Left forelimb (tissue), 1 donor: ENCODE data around the gene PUS10.
"Not testable (repeated sequence)": the region's sequence is repeated elsewhere in the genome, so short reads cannot be mapped to it uniquely, and the experiment has no call there.

Source experiments
- DNase-seq: peaks from one replicate; pipeline ENCODE4 v3.0.0-alpha.2; 2018; ENCODE audit warnings: low spot score

The PUS10 gene

GRCh38 chr2:61012303-61012702, 5.8 kb downstream of the PUS10 start:
- not testable (repeated sequence) for DNase-seq

GRCh38 chr2:61011678-61012077, 6.4 kb downstream of the PUS10 start:
- no peak for DNase-seq

- DNase-seq: no peak
Observed at GRCh38 chr2:61009355-61009754, 8.7 kb downstream of the PUS10 start.

DNA sequence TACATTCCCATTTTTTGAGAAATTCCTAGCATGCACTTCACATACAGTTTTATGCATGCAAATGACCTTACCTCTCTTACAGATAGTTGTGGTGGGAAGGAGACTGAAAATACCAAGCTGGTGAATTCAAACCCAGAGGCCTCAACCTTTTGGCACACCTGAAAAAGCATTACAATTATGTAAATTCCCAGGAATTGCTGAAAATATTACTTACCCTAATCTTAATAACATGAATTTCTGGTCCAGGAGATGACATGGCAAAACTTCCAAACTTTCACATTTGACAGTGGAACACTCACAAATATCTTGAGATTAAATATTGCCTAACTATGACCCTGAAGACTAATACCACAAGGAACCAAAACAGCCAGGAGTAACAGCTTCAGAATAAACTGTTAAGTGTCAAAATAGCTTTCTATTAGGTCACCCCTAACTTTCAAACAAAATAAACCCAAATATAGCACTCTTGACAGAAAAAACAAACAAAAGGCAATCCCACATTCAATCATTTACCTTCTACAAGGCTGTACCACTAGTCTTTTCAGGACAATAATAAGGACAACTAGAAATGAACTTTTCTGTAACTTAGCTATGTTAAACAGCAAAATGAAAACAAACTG, 11.5 kb downstream of the PUS10 start:
- DNase-seq: no peak

DNA sequence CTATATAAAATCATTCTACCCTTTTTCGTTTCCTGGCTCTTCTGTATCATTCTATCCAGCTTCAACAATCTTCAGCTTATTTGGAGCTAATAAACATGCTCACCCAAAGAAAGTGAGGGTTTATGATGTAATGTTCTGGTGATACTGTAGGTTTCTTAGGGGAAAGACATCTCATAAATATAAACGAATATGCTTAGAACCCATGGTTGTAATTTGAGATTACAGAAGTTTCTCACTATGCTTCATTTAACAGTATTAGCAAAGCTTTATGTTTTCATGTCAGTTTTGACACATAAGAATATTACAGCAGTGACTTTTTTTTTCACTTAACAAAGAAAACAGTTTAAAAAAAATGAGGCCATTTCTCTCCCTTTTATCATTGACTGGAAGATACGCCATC, 12.3 kb downstream of the PUS10 start:
- no peak for DNase-seq

GRCh38 chr2:60998628-60999545, 19.2 kb downstream of the PUS10 start:
- no peak for DNase-seq

- no peak for DNase-seq
Observed at GRCh38 chr2:60994131-60994530, 23.9 kb downstream of the PUS10 start.

DNA sequence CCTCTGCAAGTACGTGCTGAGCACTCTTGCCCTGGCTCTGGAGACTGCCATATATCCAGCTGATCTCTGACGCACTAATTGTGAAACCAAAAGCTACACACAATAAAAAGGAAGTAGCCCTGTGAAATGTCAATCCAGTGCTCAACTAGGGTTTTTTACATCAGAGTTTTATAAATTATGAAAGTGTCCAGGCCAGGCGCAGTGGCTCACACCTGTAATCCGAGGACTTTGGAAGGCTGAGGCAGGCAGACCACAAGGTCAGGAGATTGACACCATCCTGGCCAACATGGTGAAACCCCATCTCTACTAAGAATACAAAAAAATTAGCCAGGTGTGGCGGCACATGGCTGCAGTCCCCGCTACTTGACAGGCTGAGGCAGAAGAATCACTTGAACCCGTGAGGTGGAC, 25.1 kb downstream of the PUS10 start:
- no peak for DNase-seq

GRCh38 chr2:60991644-60992043, 26.4 kb downstream of the PUS10 start:
- no peak for DNase-seq

- DNase-seq: no peak
Observed at GRCh38 chr2:60989259-60989658, 28.8 kb downstream of the PUS10 start.

- not testable (repeated sequence) for DNase-seq
Observed at GRCh38 chr2:60987656-60988055, 30.4 kb downstream of the PUS10 start.

- no peak for DNase-seq
Observed at GRCh38 chr2:60987041-60987440, 31.0 kb downstream of the PUS10 start.

DNA sequence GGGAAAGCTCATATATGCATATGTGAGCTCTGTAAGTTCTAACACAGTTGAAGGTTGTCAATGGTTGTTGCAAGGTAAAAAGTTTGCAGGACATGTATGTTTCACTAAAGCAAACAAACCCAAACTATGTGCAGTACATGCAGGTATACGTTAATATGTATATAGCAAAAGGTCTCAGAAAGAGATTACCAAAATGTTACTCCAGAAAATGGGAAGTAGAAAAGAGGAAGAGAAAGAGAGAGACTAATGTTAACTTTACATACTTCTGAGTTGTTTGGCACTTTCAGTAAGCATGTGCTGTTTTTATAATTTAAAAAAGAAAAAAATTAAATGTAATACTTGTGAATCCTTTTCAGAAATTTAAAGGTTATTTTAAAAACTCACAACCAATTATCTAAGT, 33.3 kb downstream of the PUS10 start:
- no peak for DNase-seq

- not testable (repeated sequence) for DNase-seq
Observed at GRCh38 chr2:60982066-60982465, 36.0 kb downstream of the PUS10 start.

- DNase-seq: no peak
Observed at GRCh38 chr2:60980071-60980815, 37.8 kb downstream of the PUS10 start.

DNA sequence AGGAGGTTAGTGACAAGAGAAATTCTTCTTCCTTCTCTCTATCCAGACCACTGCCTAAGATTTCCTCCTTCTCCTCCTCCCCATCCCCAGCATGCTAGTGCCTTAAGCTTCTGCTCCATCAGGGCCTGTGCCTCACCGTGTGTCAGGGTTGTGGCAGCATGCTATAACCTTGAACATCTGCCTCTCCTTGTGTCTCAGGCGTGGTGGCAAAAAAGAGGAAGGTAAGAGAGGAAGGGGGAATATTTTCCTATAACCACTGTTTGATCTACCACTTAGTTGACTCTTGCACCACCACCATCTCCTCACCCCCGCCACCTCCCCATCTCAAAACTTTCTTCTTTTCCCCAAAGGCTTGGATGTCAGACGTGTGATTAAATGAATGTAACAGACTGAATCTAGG, 38.8 kb downstream of the PUS10 start:
- DNase-seq: no peak

- no peak for DNase-seq
Observed at GRCh38 chr2:60977562-60977895, 40.5 kb downstream of the PUS10 start.

DNA sequence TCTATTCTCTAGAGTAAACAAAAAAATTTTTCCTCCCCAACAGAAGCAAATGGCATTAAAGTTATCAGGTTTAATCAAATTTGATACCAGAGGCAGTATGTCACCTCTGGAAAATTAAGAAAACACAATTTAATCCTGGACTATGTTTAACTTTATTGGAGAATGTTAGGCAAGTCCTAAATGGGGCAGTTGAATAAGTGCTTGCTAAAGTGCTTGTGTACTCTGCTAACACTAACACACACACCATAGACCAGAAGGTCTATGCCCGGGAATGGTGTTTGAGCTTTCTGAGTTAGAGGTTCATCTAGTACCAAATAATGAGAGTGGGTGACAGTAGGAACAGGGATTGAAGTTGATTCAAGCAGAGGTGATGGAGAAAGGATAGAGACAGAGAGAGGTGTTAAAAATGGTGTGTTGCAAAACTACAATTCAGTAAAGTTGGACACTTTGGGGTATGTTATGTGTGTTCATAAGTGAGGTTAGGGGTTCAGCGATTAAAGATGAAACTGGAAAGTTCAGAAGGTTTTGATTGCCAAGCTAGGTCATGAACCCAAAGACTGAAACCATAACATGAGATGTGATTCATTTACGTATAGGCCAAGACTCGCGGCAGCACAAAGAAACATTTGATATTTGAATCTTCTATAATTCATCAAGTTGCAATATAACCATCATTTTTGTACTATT, 41.0 kb downstream of the PUS10 start:
- DNase-seq: no peak

DNA sequence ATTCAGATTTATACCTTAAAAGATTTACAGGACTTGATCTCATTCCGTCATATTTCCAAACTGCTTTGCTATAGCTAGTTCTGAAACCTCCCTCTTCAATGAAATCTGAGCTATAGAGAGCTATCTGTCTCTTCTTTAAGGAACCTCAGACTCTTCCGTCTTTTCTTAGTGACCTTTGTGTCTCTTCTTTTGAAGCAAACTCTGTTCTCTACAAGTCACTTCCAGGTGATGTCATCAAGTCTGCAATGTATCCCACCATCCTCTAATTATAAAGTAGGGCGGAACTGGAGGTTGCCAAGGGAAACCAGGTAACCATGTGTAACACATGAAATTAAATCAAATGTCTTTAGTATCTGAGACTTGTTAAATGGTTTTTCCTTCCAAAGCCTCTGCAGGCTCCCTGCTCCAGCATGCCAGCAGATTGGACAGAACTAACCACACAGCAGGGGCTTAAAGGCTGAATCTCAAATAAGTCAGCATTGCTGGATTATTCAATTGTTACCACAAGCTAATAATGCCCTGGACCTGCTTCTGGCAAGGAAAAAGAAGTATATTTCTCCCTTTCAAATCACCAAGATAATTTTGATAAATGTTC, 41.7 kb downstream of the PUS10 start:
- DNase-seq: no peak

GRCh38 chr2:60974652-60975051, 43.4 kb downstream of the PUS10 start:
- DNase-seq: no peak

DNA sequence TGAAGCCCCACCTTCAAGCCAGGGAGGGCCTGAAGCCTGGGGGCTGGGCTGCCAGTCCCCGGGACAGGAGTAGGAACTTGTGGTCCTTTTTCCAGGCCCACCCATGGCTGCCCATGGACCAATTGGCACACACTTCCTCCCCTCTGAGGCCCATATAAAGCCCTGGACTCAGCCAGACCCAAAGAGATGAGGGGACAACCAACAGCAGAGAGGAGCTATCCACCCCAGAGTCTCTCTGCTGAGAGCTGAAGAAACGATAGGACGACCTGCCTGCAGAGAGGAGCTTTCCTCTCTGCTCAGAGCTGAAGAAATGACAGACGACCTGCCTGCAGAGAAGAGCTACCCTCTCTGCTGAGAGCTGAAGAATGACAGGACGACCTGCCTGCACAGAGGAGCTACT, 44.4 kb downstream of the PUS10 start:
- no peak for DNase-seq
